ENCODE measurements around the gene MRGPRG. TPM values are rescaled to one million over a fixed set of nuclear protein-coding genes. Genes with fewer than 3 reads are reported as not detected.
A peak's percentile ranks its signal among the peaks of the same experiment; 100 is the strongest.
"Not testable (repeated sequence)": the region's sequence is repeated elsewhere in the genome, so short reads cannot be mapped to it uniquely, and the experiment has no call there.

Gene MRGPRG
- total RNA-seq, 2 experiments from 2014 or later: not detected

- H3K9me3 ChIP-seq (ENCODE audit: control insufficient read depth in 1 of 2, insufficient read depth in 1 of 2, low read length in 2 of 2): peaks cover 7 to 10% of the 10 kb centered on the region in 2 experiments
- TF ChIP-seq CTCF (IDR thresholded peaks at IDR 0.05): no peak
- H3K27me3 ChIP-seq (ENCODE audit: control insufficient read depth in 1 of 2, insufficient read depth in 2 of 2, low read length in 2 of 2): peaks cover 24 to 25% of the 10 kb centered on the region in 2 experiments
- ChIA-PET CTCF (no interaction called here), POLR2A (interaction anchor here (0.6 kb wide), 1 partner anchor 717 kb away, joined by 4 read pairs; no protein-coding TSS in a partner anchor)
- Mint-ChIP-seq H3K9me3 (peaks cover 6% of the 10 kb centered on the region), H3K4me3 (no peak overlapping the region), H3K36me3 (ENCODE audit: low read depth) (no peaks in the 10 kb centered on the region), H3K27me3 (peaks cover 24% of the 10 kb centered on the region), H3K4me1 (ENCODE audit: low read depth) (peaks cover 20% of the 10 kb centered on the region), H3K27ac (no peak overlapping the region)
- ATAC-seq (ENCODE audit: poor library complexity): no peak
- no peak overlapping the region for H3K4me3 ChIP-seq (ENCODE audit: low read length)
- no peaks in the 10 kb centered on the region for H3K36me3 ChIP-seq (ENCODE audit: insufficient read depth, low read length)
- H3K4me1 ChIP-seq (ENCODE audit: insufficient read depth, low read length): peaks cover 17% of the 10 kb centered on the region
- no peak overlapping the region for H3K27ac ChIP-seq (ENCODE audit: low read depth in 1 of 2, low read length in 2 of 2)
- DNase-seq: no peak
- intact Hi-C loops (cut with DNase I, micrococcal nuclease): no loop called here
These were observed 47.6 kb downstream of the MRGPRG start for GRCh38 chr11:3170756-3171650.

- peaks cover 23% of the 10 kb centered on the region for H3K4me1 ChIP-seq (ENCODE audit: insufficient read depth, low read length)
- Mint-ChIP-seq H3K27me3 (peaks cover 22% of the 10 kb centered on the region), H3K27ac (no peak overlapping the region), H3K4me1 (ENCODE audit: low read depth) (peaks cover 25% of the 10 kb centered on the region), H3K9me3 (no peaks in the 10 kb centered on the region), H3K36me3 (ENCODE audit: low read depth) (no peaks in the 10 kb centered on the region), H3K4me3 (peak overlapping the region; percentile 64)
- H3K36me3 ChIP-seq (ENCODE audit: insufficient read depth, low read length): no peaks in the 10 kb centered on the region
- peaks cover 26 to 28% of the 10 kb centered on the region in 2 experiments for H3K27me3 ChIP-seq (ENCODE audit: control insufficient read depth in 1 of 2, insufficient read depth in 2 of 2, low read length in 2 of 2)
- H3K9me3 ChIP-seq (ENCODE audit: control insufficient read depth in 1 of 2, insufficient read depth in 1 of 2, low read length in 2 of 2): peaks cover 0 to 2% of the 10 kb centered on the region in 2 experiments
- no peak overlapping the region for H3K4me3 ChIP-seq (ENCODE audit: low read length)
- no peak overlapping the region for H3K27ac ChIP-seq (ENCODE audit: low read depth in 1 of 2, low read length in 2 of 2)
- TF ChIP-seq CTCF (IDR thresholded peaks at IDR 0.05): no peak
- ChIA-PET POLR2A (no interaction called here), CTCF (no interaction called here)
- ATAC-seq (ENCODE audit: poor library complexity) (no peak), DNase-seq (no peak)
- intact Hi-C loops (cut with DNase I, micrococcal nuclease): no loop called here
These were observed 48.4 kb downstream of the MRGPRG start for GRCh38 chr11:3170044-3170755.

- Mint-ChIP-seq H3K27me3 (peaks cover 22% of the 10 kb centered on the region), H3K27ac (no peak overlapping the region), H3K9me3 (no peaks in the 10 kb centered on the region), H3K4me3 (peak overlapping the region; percentile 64), H3K4me1 (ENCODE audit: low read depth) (peaks cover 25% of the 10 kb centered on the region), H3K36me3 (ENCODE audit: low read depth) (no peaks in the 10 kb centered on the region)
- POLR2A ChIA-PET: no interaction called here
- no peak for ATAC-seq (ENCODE audit: poor library complexity)
- H3K36me3 ChIP-seq (ENCODE audit: insufficient read depth, low read length): no peaks in the 10 kb centered on the region
- peaks cover 26% of the 10 kb centered on the region for H3K4me1 ChIP-seq (ENCODE audit: insufficient read depth, low read length)
- H3K4me3 ChIP-seq (ENCODE audit: low read length): peak overlapping the region; percentile 27
- H3K27ac ChIP-seq (ENCODE audit: low read depth in 1 of 2, low read length in 2 of 2): no peak overlapping the region
- H3K9me3 ChIP-seq (ENCODE audit: control insufficient read depth in 1 of 2, insufficient read depth in 1 of 2, low read length in 2 of 2): no peaks in the 10 kb centered on the region
- TF ChIP-seq CTCF (IDR thresholded peaks at IDR 0.05): no peak
- peak in 2 of 14 experiments; percentile 20 to 23 for DNase-seq
- intact Hi-C loops (cut with DNase I, micrococcal nuclease): loop anchor here in 1 of 2 experiments (10.0 kb wide), 1 partner anchor 55 kb away; no protein-coding TSS in a partner anchor
- CTCF ChIA-PET: no interaction called here
- H3K27me3 ChIP-seq (ENCODE audit: control insufficient read depth in 1 of 2, insufficient read depth in 2 of 2, low read length in 2 of 2): peaks cover 26 to 28% of the 10 kb centered on the region in 2 experiments
These were observed 49.2 kb downstream of the MRGPRG start for GRCh38 chr11:3169255-3170043.

- intact Hi-C loops (cut with DNase I, micrococcal nuclease): loop anchor here in 1 of 2 experiments (10.0 kb wide), 1 partner anchor 54 kb away; no protein-coding TSS in a partner anchor
- H3K27ac Mint-ChIP-seq; H3K27ac ChIP-seq (ENCODE audit: low read depth in 1 of 2, low read length in 2 of 2); DNase-seq; H3K4me3 ChIP-seq (ENCODE audit: low read length); H3K9me3 Mint-ChIP-seq; H3K9me3 ChIP-seq (ENCODE audit: control insufficient read depth in 1 of 2, insufficient read depth in 1 of 2, low read length in 2 of 2); ATAC-seq (ENCODE audit: poor library complexity); CTCF ChIA-PET; H3K36me3 Mint-ChIP-seq (ENCODE audit: low read depth); POLR2A ChIA-PET; H3K36me3 ChIP-seq (ENCODE audit: insufficient read depth, low read length): not testable (repeated sequence)
- H3K4me1 Mint-ChIP-seq (ENCODE audit: low read depth): peaks cover 28% of the 10 kb centered on the region
- H3K4me3 Mint-ChIP-seq: peak overlapping the region; percentile 64
- H3K27me3 Mint-ChIP-seq: peaks cover 22% of the 10 kb centered on the region
- Histone ChIP-seq H3K27me3 (ENCODE audit: control insufficient read depth in 1 of 2, insufficient read depth in 2 of 2, low read length in 2 of 2) (peaks cover 26 to 28% of the 10 kb centered on the region in 2 experiments), H3K4me1 (ENCODE audit: insufficient read depth, low read length) (peaks cover 33% of the 10 kb centered on the region)
These were observed 49.8 kb downstream of the MRGPRG start for GRCh38 chr11:3168742-3169254.

All from CD4-positive, alpha-beta T cell (primary cell).